Measurements from ENCODE around the gene YDJC.
"Not testable (repeated sequence)": the region's sequence is repeated elsewhere in the genome, so short reads cannot be mapped to it uniquely, and the experiment has no call there.

YDJC gene

DNA sequence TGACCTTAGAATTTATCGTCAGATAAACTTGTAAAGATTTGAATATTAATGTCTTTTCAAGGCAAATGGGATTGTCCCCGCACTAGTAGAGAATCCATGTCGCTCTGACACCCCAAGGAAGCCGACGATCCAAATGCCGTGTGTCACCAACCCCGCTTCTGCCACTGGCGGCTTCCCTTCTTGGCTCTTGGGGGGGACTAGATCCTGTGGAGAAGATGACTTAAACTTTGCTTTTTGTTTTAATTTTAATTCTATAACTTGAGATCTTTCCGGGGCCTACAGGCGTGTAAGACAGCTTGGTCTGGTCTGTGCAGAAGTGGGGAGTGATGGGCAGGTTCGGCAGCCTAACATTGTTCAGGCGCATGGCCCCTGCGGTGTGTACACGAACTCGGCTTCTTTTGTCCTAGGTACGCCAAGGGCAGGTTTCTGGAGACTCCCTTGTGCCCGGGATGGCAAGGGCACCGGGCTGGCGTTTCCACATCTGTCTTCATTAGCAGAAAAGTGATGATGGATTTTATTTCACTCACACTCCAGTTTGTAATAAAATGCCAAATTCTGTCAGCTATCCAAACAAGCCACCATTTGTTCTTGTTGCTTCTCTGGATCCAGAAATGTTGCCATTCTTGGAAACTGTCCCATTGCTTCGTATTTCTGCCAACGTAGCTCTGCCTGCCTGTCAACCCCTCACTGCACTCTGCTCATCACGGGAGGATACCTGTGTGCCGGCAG, 6.7 kb downstream of the YDJC start:
- TF ChIP-seq, protein P1, sequence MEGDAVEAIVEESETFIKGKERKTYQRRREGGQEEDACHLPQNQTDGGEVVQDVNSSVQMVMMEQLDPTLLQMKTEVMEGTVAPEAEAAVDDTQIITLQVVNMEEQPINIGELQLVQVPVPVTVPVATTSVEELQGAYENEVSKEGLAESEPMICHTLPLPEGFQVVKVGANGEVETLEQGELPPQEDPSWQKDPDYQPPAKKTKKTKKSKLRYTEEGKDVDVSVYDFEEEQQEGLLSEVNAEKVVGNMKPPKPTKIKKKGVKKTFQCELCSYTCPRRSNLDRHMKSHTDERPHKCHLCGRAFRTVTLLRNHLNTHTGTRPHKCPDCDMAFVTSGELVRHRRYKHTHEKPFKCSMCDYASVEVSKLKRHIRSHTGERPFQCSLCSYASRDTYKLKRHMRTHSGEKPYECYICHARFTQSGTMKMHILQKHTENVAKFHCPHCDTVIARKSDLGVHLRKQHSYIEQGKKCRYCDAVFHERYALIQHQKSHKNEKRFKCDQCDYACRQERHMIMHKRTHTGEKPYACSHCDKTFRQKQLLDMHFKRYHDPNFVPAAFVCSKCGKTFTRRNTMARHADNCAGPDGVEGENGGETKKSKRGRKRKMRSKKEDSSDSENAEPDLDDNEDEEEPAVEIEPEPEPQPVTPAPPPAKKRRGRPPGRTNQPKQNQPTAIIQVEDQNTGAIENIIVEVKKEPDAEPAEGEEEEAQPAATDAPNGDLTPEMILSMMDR (IDR thresholded peaks at IDR 0.05): no peak
- Histone ChIP-seq H3K4me3 (no peak overlapping the region), H3K27ac (peak overlapping the region; percentile 29 to 36)
- no peak for DNase-seq (ENCODE audit: low spot score)

GRCh38 chr22:21622011-21622918, 7.6 kb downstream of the YDJC start:
- TF ChIP-seq, protein P1 (IDR thresholded peaks at IDR 0.05): no peak
- DNase-seq (ENCODE audit: low spot score): no peak
- no peak overlapping the region for H3K27ac ChIP-seq
- no peak overlapping the region for H3K4me3 ChIP-seq

DNA sequence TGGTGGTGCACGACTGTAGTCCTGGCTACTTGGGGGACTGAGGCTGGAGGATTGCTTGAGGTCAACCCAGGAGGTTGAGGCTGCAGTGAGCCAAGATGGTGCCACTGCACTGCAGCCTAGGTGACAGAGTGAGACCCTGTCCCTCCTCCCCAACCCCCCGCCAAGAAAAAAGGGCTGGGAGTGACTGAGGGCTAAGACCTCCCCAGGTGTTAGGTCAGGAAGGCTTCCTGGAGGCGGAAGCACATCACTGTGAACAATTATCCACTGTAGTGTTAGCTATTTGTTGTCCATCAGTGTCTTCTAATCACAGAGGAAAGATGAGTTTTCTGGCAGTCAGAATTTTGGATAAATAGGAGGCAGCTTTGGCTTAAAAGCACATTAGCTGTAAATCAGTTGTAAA, 8.8 kb downstream of the YDJC start:
- TF ChIP-seq, protein P1 (IDR thresholded peaks at IDR 0.05): no peak

DNA sequence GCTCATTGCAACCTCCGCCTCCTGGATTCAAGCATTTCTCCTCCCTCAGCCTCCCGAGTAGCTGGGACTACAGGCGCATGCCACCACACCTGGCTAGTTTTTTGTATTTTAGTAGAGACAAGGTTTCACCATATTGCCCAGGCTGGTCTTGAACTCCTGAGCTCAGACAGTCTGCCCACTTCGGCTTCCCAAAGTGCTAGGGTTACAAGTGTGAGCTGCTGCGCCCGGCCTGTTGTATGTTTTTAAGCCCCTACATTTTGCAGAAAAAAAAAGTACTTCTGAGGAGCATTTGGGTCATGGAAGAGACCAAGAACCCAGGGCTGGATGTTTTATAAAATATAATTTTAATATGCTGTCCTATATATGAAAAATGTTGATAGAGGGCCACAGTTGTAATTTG, 12.5 kb downstream of the YDJC start:
- not testable (repeated sequence) for H3K27ac ChIP-seq; H3K4me3 ChIP-seq; DNase-seq (ENCODE audit: low spot score)

More for the DNA sequence above, 8.8 kb downstream of the YDJC start:
- no peak for DNase-seq (ENCODE audit: low spot score)
- Histone ChIP-seq H3K27ac (no peak overlapping the region), H3K4me3 (no peak overlapping the region)

GRCh38 chr22:21615731-21616130, 14.1 kb downstream of the YDJC start:
- Histone ChIP-seq H3K27ac (no peak overlapping the region), H3K4me3 (no peak overlapping the region)
- TF ChIP-seq, protein P1 (IDR thresholded peaks at IDR 0.05): no peak
- DNase-seq (ENCODE audit: low spot score): no peak

DNA sequence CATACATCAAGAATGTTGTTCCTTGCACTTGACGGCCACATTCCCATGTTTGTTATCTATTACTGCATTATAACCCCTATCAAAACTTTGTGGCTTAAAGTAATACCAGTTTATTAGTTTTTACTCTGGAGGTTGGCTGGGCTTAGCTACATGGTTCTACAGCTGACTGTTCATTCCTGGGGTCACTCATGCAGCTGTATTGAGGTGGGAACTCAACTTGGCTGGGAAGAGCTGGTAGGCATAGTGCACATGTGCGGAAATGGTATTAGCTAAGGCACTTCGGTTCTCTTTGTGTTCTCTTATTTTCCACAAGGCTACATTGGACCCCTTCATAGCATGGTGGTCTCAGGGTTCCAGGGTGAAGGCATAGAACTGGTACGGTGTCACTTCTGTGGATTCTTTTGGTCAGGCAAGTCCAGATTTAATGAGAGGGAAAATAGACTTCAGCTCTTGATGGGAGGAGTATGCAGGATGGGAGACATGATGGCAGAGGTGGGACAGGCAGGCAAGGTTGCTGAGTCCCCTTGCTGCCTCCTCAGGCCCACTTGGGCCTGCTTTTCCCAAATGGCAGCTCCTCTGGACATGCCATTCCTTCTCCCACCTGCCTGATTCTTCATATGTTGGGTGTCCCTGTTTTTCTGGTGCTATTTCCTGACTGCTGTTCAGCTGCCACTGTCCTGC, 16.1 kb downstream of the YDJC start:
- TF ChIP-seq, protein P1 (IDR thresholded peaks at IDR 0.05): no peak
- Histone ChIP-seq H3K4me3 (no peak overlapping the region), H3K27ac (no peak overlapping the region)
- no peak for DNase-seq (ENCODE audit: low spot score)

DNA sequence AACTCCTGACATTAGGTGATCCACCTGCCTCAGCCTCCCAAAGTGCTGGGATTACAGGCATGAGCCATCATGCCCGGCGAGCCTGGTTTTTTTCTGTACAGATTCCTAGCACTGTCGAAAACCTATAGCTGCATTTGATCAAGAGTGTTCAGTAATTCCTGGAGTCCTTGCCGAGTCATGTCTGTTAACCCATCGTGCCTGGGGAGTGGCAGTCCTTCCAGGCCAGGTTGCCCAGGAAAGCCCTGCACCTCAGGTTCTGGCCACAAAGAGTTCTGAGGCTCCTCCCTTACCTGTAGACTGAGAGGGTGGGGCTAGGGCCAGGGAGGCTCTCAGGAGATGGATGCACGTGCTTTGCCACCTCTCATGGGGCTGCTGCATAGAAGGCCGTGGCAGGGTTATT, 17.0 kb downstream of the YDJC start:
- H3K4me3 ChIP-seq: no peak overlapping the region
- DNase-seq (ENCODE audit: low spot score): no peak
- H3K27ac ChIP-seq: no peak overlapping the region
- TF ChIP-seq, protein P1 (IDR thresholded peaks at IDR 0.05): no peak

Data from coronary artery (tissue), 2 donors.